NCI-H146 treated with DMSO at 0.1 percent for 48 hours (cell line): Measurements from ENCODE around the gene FZD10.

ENCODE experiments used
- DNase-seq: peaks from one replicate; lab custom pipeline; 2025; ENCODE audit not compliant: unreplicated experiment; lab: John Stamatoyannopoulos, UW

The FZD10 gene

DNA sequence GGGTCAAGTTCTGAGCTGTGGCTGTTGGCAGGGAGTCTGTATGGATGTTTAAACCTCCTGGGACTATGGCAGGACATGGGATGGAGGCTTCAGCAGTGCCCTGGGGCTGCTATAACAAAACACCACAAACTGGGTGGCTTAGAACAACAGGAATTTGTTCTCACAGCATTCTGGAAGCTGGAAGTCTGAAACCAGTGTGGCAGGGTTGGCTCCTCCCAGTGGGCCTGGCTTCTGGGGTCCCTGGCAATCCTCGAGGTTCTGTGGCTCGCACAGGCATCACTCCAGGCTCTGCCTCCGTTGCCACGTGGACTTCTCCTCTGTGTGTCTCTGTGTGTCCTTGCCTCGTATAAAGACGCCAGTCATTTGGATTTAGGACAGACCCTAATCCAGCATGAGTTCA lies 39.9 kb downstream of the FZD10 start:
- no peak for DNase-seq

DNA sequence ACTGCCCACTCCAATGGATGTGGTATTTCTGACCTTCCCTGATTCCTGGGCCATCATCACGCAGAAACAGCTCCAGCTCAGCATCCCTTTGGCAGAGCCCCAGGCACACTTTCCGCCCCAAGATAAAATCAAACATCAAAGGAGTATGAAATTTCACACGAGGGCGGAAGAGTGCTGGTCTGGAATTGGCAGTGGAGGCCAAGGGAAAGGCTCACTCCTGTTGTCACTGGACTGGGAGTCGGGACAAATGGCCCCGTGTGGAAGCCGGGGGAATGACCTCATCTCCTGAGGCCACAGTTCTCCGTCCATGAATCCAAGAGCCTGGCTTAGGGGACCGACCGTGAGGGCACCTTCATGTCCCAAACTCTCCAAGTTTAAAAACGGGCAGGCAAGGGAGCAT lies 40.9 kb downstream of the FZD10 start:
- no peak for DNase-seq

DNA sequence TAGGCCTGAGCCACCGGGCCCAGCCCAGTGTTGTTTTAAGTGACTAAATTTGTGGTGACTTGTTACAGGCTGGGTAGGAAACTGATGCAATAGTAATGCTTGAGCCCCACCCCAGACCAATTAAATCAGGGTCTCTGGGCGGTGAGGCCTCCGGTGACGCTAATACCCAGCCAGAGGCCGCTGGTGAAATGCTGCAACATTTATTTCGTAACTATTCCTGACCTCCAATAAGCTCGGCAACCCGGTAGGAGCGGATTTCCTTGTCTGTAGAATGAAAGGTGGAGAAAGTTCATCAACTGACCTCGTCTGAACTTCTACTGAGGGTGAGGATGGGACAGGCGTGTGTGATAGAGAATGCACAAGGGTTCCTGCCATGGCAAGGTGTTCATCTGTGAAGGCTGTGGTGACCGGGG lies 42.3 kb downstream of the FZD10 start:
- no peak for DNase-seq

DNA sequence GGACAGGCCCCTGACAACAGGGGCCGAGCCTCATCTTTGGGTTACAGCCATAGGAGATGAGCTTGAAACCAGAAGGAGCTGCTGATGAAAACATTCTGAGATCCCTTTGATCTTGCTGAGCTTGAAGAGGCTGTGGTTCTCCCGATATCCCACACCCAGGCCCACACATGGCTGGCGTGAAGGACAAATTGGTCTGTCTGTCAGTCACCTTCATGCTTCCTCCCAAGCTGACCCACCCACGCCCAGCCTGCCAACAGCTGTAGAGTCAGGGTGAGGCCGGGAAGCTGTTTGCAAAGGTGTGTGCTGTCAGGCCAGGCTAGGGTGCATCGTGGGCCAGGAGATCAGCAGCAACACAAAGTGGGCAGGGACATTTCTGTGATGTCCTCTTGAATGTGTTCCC lies 43.2 kb downstream of the FZD10 start:
- DNase-seq: no peak

DNA sequence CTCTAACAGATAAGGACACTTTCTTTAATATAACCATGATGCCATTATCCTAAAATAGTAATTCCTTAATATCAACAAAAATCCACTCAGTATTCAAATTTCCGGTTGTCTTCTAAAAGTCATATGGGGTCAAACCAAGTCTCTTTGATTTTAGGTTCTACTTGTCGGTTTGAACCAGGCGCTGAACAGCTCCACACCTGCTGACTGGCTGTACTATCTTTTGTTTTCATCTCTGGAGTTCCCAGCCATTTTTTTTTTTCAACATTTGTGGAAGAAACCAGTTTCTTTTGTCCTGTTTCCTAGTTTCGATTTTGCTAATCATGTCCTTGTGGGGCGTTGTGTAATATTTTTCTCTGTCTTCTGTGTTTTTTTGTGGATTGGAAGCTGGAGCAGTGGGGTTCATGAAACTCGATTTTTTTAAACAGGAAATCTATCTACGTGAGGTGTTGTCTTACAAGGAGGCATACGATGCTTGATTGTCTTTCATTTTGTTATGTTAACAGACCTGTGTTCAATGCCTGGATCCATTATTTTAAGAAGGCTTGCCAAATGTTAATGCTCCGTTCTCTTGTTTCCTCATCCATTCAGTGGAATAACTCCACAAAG lies 50.2 kb downstream of the FZD10 start:
- DNase-seq: no peak

DNA sequence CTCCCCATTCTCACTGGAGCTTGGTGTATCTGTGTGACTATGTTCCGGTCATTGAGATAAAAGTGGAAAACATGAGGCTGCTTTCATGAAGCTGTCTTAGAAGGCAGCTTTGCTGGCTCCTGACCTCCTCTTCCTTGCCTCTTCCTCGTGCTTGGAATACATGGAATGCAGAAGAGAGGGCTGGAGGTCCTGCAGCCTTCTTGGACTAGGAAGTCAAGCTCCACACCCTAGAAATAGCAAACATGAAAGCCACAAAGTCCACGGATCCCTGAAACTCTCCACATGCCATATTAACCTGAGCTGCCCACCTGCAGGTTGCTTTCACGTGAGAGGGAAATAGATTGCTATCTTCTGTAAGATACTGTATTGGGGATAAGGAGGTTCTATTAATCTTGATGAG lies 51.0 kb downstream of the FZD10 start:
- DNase-seq: no peak

DNA sequence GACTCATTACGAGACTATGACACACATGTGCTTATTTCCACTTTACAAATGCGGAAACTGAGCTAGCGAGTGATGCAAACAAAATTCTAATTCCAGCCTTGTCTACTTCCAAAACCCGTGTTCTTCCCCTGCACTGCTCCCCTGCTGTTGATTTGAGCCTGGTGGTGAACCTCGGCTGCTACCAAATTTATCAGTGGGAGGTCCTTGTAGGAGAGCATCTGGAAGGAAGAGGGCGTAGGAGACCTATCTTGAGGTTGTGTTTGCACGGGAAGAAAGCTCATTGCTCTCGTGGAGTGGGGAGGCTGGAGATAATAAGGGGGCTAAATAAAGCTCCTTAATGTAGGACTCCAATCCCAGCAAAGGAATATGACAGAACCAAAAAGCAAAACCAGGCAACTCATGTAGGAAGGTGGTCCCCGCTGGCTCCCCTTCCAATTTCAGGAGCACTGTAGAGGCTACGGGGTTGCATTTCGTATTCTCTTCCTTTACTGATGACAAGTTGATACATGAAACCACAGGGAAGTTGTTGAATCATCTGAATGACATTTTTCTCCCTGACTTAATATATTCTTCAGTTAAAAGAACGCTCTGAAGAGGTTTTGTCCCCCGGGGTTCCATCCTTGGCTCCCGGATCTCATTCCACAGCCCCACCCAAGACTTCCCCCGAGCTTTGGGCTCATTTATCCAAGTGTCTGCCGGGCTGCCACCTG lies 52.6 kb downstream of the FZD10 start:
- no peak for DNase-seq
